ENCODE data around the gene ABCA4.

DNA sequence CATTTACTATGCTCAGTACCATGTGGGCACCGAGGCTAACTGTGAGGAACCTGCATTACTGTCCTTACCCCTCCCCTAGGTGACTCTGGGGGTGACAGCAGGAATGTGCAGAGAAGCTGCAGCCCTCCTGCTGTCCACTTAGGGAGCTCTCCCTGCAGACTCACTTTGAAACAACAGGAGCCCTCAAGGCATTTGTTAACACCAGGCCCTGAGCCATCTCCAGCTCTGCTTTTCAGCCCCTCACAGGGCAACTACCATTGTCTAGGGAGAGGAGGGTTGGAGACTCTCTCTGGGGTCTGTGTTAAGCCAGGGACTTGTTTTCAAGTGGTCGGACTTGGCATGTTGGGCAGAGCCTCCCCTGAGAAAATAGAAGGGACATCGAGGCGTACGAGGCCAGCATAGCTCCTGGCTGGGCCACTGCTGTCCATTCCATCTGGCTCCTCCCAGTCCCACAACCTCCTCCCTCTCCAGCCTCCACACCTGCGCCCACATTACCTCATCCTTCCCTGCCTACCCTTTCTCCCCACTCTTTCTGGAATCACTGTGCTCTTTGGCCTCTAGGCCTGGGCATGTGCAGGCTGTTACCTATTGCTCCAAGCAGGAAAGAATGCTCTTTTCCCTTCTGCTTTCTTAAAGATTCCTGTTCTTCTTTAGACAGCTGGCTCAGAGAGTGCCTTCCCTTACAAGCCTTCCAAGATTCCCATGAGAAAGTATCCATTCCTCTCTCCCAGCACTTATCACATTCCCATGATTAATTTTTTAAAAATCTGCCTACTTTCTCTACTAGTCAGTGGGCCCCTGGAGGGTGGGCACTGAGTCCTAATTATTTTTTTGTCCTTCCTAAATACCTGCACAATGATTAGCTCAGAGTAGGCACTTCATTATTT, 109.0 kb downstream of the ABCA4 start:
- TF ChIP-seq, protein P1, sequence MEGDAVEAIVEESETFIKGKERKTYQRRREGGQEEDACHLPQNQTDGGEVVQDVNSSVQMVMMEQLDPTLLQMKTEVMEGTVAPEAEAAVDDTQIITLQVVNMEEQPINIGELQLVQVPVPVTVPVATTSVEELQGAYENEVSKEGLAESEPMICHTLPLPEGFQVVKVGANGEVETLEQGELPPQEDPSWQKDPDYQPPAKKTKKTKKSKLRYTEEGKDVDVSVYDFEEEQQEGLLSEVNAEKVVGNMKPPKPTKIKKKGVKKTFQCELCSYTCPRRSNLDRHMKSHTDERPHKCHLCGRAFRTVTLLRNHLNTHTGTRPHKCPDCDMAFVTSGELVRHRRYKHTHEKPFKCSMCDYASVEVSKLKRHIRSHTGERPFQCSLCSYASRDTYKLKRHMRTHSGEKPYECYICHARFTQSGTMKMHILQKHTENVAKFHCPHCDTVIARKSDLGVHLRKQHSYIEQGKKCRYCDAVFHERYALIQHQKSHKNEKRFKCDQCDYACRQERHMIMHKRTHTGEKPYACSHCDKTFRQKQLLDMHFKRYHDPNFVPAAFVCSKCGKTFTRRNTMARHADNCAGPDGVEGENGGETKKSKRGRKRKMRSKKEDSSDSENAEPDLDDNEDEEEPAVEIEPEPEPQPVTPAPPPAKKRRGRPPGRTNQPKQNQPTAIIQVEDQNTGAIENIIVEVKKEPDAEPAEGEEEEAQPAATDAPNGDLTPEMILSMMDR (IDR thresholded peaks at IDR 0.05): no peak
- TF ChIP-seq POLR2A (IDR thresholded peaks at IDR 0.05) (no peak), EP300 (IDR thresholded peaks at IDR 0.05) (no peak), POLR2AphosphoS5 (IDR thresholded peaks at IDR 0.05) (no peak)

Data from stomach (tissue), 4 donors.